GM12891 (cell line): Measurements from ENCODE around the gene FLT4.

Source experiments
- POLR2A ChIP-seq: IDR thresholded peaks from 2 replicates; pipeline ENCODE4 v1.6.1; 2011; ENCODE audit warnings: low read depth, low read length, control low read depth
- TAF1 ChIP-seq: IDR thresholded peaks from 2 replicates; pipeline ENCODE4 v1.6.1; 2011; ENCODE audit warnings: low read depth, low read length, control low read depth

GRCh38 chr5:180563994-180564393, 85.4 kb downstream of the FLT4 start:
- TF ChIP-seq TAF1 (no peak), POLR2A (no peak)
